Heart right ventricle (tissue), 16 donors: Measurements from ENCODE around the gene UGP2. TPM values are rescaled to one million over a fixed set of nuclear protein-coding genes. Genes with fewer than 3 reads are reported as not detected.
A peak's percentile ranks its signal among the peaks of the same experiment; 100 is the strongest.

Source experiments
- ATAC-seq, 8 donors: fragments of 200-7000 bp; cut with Tn5 transposase; one replicate each; pipeline ENCODE4 v1.9.1; 2020; ENCODE audit warnings: mild to moderate bottlenecking in 8 of 8, moderate library complexity in 8 of 8, moderate number of reproducible peaks in 1 of 8
- DNase-seq, 2 donors: peaks; one replicate each; pipeline ENCODE4 v3.0.0-alpha.2; 2020
- H3K27ac ChIP-seq, 10 donors: fragments of 200-600 bp; sonication (generic) in 2 of 10; one replicate each; pipeline versions ENCODE4 v1.5.0 to v1.8.0; 2020 to 2022; ENCODE audit warnings: mild to moderate bottlenecking in 3 of 10
- H3K27me3 ChIP-seq, 7 donors: fragments of 200-600 bp; one replicate each; pipeline ENCODE4 v1.8.0; 2021 to 2022; ENCODE audit warnings: mild to moderate bottlenecking in 2 of 7
- H3K36me3 ChIP-seq, 9 donors: fragments of 200-600 bp; sonication (generic) in 1 of 9; one replicate each; pipeline versions ENCODE4 v1.5.0 to v1.8.0; 2020 to 2022; ENCODE audit warnings: mild to moderate bottlenecking in 2 of 9
- H3K4me1 ChIP-seq, 9 donors: fragments of 200-600 bp; sonication (generic) in 1 of 9; one replicate each; pipeline versions ENCODE4 v1.5.0 to v1.8.0; 2020 to 2022; ENCODE audit warnings: mild to moderate bottlenecking in 4 of 9
- H3K4me3 ChIP-seq, 10 donors: fragments of 200-600 bp; sonication (generic) in 2 of 10; one replicate each; pipeline versions ENCODE4 v1.5.0 to v1.8.0; 2020 to 2022; ENCODE audit warnings: mild to moderate bottlenecking in 7 of 10, moderate library complexity in 2 of 10
- H3K9me3 ChIP-seq, 11 donors: fragments of 200-600 bp in 10 of 11; sonication (generic) in 2 of 11; one replicate each; pipeline versions ENCODE4 v1.5.0 to v1.8.0; 2013 to 2022; ENCODE audit warnings: mild to moderate bottlenecking in 2 of 11, control low read depth in 1 of 11, moderate library complexity in 1 of 11
- CTCF ChIP-seq, 9 donors: fragments of 200-600 bp; sonication (generic) in 2 of 9; IDR thresholded peaks; one replicate each; pipeline versions ENCODE4 v1.5.0 to v1.8.0; 2021 to 2022; ENCODE audit warnings: antibody characterized with exemption in 9 of 9, mild to moderate bottlenecking in 5 of 9, moderate library complexity in 1 of 9
- WGBS, 2 donors: extraction: QIAGEN DNeasy Blood & Tissue Kit; methylation state at CpG; one replicate each; pipeline ENCODE4 v1.1.7; 2013; ENCODE audit warnings: inconsistent platforms in 1 of 2; 5-methylcytosine and 5-hydroxymethylcytosine counted together
- intact Hi-C, 10 donors: fragments of 100-400 bp; cut with DNase I; formaldehyde crosslinking; loops; one replicate each; pipeline versions ENCODE4 v1.11.1 to v1.14.2; 2022
- polyA plus RNA-seq, 2 donors: library from polyadenylated mRNA; stranded (reverse); fragments of 200-250 nt; gene quantifications; one replicate each; pipeline ENCODE4 v1.2.3, GENCODE V29; 2013
- total RNA-seq, 10 donors: library from RNA; stranded (reverse); fragmentation: NEBNext Ultra II Directional in 3 of 10; extraction: Animal tissue kit (Norgen Biotek cat#: 25700) in 3 of 10; gene quantifications; one replicate each; pipeline versions ENCODE4 v1.2.1 to v1.2.4, GENCODE V29; 2021 to 2023
- donor health status: Arrhythmogenic right ventricular cardiomyopathy.
- donor health status: ischemic (EF 13 %, LVEDD 7.1; RV severe dilation, severe dysfunction).
- donor health status: healthy with polysubstance abuse.
- donor health status: DM: no; HTN: yes; CAD: no.
- donor health status: DM: no; HTN: no; CAD: no.
- donor health status: ischemic (EF 25% LVEDD 6.9; RV normal size, moderate dysfunction).
- donor health status: ischemic (EF 25% LVEDD 5.7; RV mildly dilated, moderate dysfunction).
- donor health status: healthy.
- donor health status: DM: yes; HTN: yes; CAD: no.
- donor health status: Ischemic cardiomyopathy.
- donor health status: ischemic (EF 35%, LVEDD 5.7; RV mildly dilated, moderate dysfunction).
- donor health status: nonischemic (EF 11% LVEDD 7.7; RV severe dilation, severe dysfunction).
- donor health status: DM: yes; HTN: yes; CAD: no.
- donor health status: PGD.
- donor health status: ischemic (EF 29% LVEDD 5.4; RV normal size, mild dysfunction).
- donor health status: nonischemic (EF 23%, LVEDD 6.1; RV moderate dilation, normal function).

Gene UGP2
- total and polyA plus RNA-seq, 12 donors = 139 to 632 (median 371) TPM

- ATAC-seq (peak in 7 of 8 donors; percentile 50 to 86 (median 66)), DNase-seq (peak in 1 of 2 donors; percentile 61)
- peaks cover 0 to 40% (median 28%) of the 10 kb centered on the region in 9 donors for H3K4me1 ChIP-seq
- H3K9me3 ChIP-seq = no peaks in the 10 kb centered on the region
- intact Hi-C loops = loop anchor here in 8 of 10 donors (2.0 to 5.0 kb wide), 4 partner anchors 164 to 171 kb away; no protein-coding TSS in a partner anchor
- peak overlapping the region in 6 of 10 donors; percentile 9 to 46 (median 16) for H3K27ac ChIP-seq
- H3K36me3 ChIP-seq = peaks cover 0 to 95% (median 27%) of the 10 kb centered on the region in 9 donors
- WGBS, 2 donors = 14 to 19% methylated on average over 6 of the region's 6 CpGs
- peak; percentile 33 to 72 (median 61) for TF ChIP-seq CTCF (IDR thresholded peaks at IDR 0.05)
- no peaks in the 10 kb centered on the region for H3K27me3 ChIP-seq
- no peak overlapping the region for H3K4me3 ChIP-seq
Observed at GRCh38 chr2:63861220-63861822, 19.6 kb downstream of the UGP2 start.

GRCh38 chr2:63862806-63863205 lies 21.1 kb downstream of the UGP2 start:
- ATAC-seq = peak in 3 of 8 donors; percentile 48 to 80 (median 60)
- H3K4me1 ChIP-seq = peaks cover 0 to 37% (median 24%) of the 10 kb centered on the region in 9 donors
- H3K4me3 ChIP-seq = no peak overlapping the region
- no peaks in the 10 kb centered on the region for H3K9me3 ChIP-seq
- H3K27me3 ChIP-seq = no peaks in the 10 kb centered on the region
- 50 to 74% methylated on average over 1 of the region's 1 CpG for WGBS, 2 donors
- TF ChIP-seq CTCF (IDR thresholded peaks at IDR 0.05) = no peak
- peak overlapping the region in 7 of 10 donors; percentile 23 to 67 (median 49) for H3K27ac ChIP-seq
- no peak for DNase-seq
- intact Hi-C loops = loop anchor here in 4 of 10 donors (5.0 kb wide), 2 partner anchors 166 to 171 kb away; no protein-coding TSS in a partner anchor
- peaks cover 0 to 94% (median 22%) of the 10 kb centered on the region in 9 donors for H3K36me3 ChIP-seq

GRCh38 chr2:63863707-63864106 lies 22.0 kb downstream of the UGP2 start:
- DNase-seq = no peak
- Histone ChIP-seq H3K36me3 (peaks cover 0 to 94% (median 15%) of the 10 kb centered on the region in 9 donors), H3K9me3 (no peaks in the 10 kb centered on the region), H3K4me3 (no peak overlapping the region), H3K4me1 (peaks cover 0 to 37% (median 24%) of the 10 kb centered on the region in 9 donors), H3K27me3 (no peaks in the 10 kb centered on the region), H3K27ac (peak overlapping the region in 6 of 10 donors; percentile 26 to 67 (median 52))
- no peak for TF ChIP-seq CTCF (IDR thresholded peaks at IDR 0.05)
- WGBS, 2 donors = 31 to 60% methylated on average over 1 of the region's 1 CpG
- intact Hi-C loops = loop anchor here in 4 of 10 donors (5.0 kb wide), 2 partner anchors 166 to 171 kb away; no protein-coding TSS in a partner anchor
- peak in 3 of 8 donors; percentile 45 to 74 (median 60) for ATAC-seq

- no peak for TF ChIP-seq CTCF (IDR thresholded peaks at IDR 0.05)
- Histone ChIP-seq H3K27me3 (no peaks in the 10 kb centered on the region), H3K27ac (no peak overlapping the region), H3K36me3 (peaks cover 0 to 81% (median 11%) of the 10 kb centered on the region in 9 donors), H3K4me1 (peaks cover 0 to 43% (median 24%) of the 10 kb centered on the region in 9 donors), H3K9me3 (no peaks in the 10 kb centered on the region), H3K4me3 (no peak overlapping the region)
- 93 to 94% methylated on average over 6 of the region's 6 CpGs for WGBS, 2 donors
- ATAC-seq = no peak
- no peak for DNase-seq
- intact Hi-C loops = no loop called here
Observed at GRCh38 chr2:63865159-63865799, 23.6 kb downstream of the UGP2 start.
